GF-D8 (cell line): ENCODE measurements around the gene SLC9B2.
A peak's percentile ranks its signal among the peaks of the same experiment; 100 is the strongest.

ENCODE experiments used
- DNase-seq: peaks from one replicate; lab custom pipeline; 2025; lab: John Stamatoyannopoulos, UW

SLC9B2 gene

GRCh38 chr4:103076747-103077347 lies at the start of gene SLC9B2:
TSS of gene SLC9B2 (minus strand) at chr4:103076761. CDS start at chr4:103067550, 9,211 bp downstream.
- peak; percentile 38 for DNase-seq

GRCh38 chr4:103126126-103126525 lies 49.6 kb upstream of the SLC9B2 start:
- DNase-seq, result no peak

- no peak for DNase-seq
These were observed 46.6 kb upstream of the SLC9B2 start for GRCh38 chr4:103123114-103123513.

- DNase-seq, result no peak
These were observed 41.6 kb upstream of the SLC9B2 start for GRCh38 chr4:103118166-103118565.

GRCh38 chr4:103111598-103111997 lies 35.0 kb upstream of the SLC9B2 start:
- DNase-seq, result no peak

- no peak for DNase-seq
These were observed 32.0 kb upstream of the SLC9B2 start for GRCh38 chr4:103108542-103108941.

GRCh38 chr4:103105558-103106356 lies 29.2 kb upstream of the SLC9B2 start:
- DNase-seq, result no peak

GRCh38 chr4:103104886-103105285 lies 28.3 kb upstream of the SLC9B2 start:
- DNase-seq, result no peak

- DNase-seq, result no peak
These were observed 24.1 kb upstream of the SLC9B2 start for GRCh38 chr4:103100691-103101090.

GRCh38 chr4:103099691-103100392 lies 23.3 kb upstream of the SLC9B2 start, which contains the start of gene BDH2:
TSS of gene BDH2 (minus strand) at chr4:103099834. CDS start at chr4:103096254, 3,580 bp downstream.
- peak; percentile 86 for DNase-seq

- DNase-seq, result no peak
These were observed 22.3 kb upstream of the SLC9B2 start for GRCh38 chr4:103098756-103099440.

GRCh38 chr4:103098341-103098740 lies 21.8 kb upstream of the SLC9B2 start:
- DNase-seq, result no peak

- DNase-seq, result no peak
These were observed 20.6 kb upstream of the SLC9B2 start for GRCh38 chr4:103097112-103097511.

GRCh38 chr4:103095080-103095479 lies 18.5 kb upstream of the SLC9B2 start:
- no peak for DNase-seq

GRCh38 chr4:103092245-103092644 lies 15.7 kb upstream of the SLC9B2 start:
- no peak for DNase-seq

GRCh38 chr4:103091601-103092223 lies 15.2 kb upstream of the SLC9B2 start:
- peak; percentile 57 for DNase-seq

GRCh38 chr4:103089481-103089880 lies 12.9 kb upstream of the SLC9B2 start:
- DNase-seq, result no peak

GRCh38 chr4:103086551-103086950 lies 10.0 kb upstream of the SLC9B2 start:
- no peak for DNase-seq

- no peak for DNase-seq
These were observed 9.1 kb upstream of the SLC9B2 start for GRCh38 chr4:103085555-103086196.

GRCh38 chr4:103079621-103080020 lies 3.1 kb upstream of the SLC9B2 start:
- DNase-seq, result no peak
